SK-N-SH (cell line): Measurements from ENCODE around the gene SEPSECS. TPM values are rescaled to one million over a fixed set of nuclear protein-coding genes. Genes with fewer than 3 reads are reported as not detected.

Experiments
- CTCF ChIA-PET: fragments of 300-600, 350-600 bp; formaldehyde crosslinking; extraction: SDS; loops from one replicate; lab custom pipeline; 2021; lab: Yijun Ruan, JAX
- POLR2A ChIA-PET: fragments of 350-600 bp; sonication (Branson Sonifier 250); formaldehyde crosslinking; extraction: SDS; loops from one replicate; lab custom pipeline; 2020; ENCODE audit warnings: antibody characterized with exemption, inconsistent platforms; lab: Yijun Ruan, JAX
- DNase-seq: peaks from one replicate; pipeline ENCODE4 v3.0.0; 2012
- H2AFZ ChIP-seq: fragments of 200-600 bp; sonication (generic); 2 replicates; pipeline ENCODE4 v1.8.1; 2016; ENCODE audit warnings: antibody characterized with exemption, mild to moderate bottlenecking, low read depth
- H3F3A ChIP-seq: fragments of 200-600 bp; sonication (generic); replicated peaks from 2 replicates; pipeline ENCODE3; 2016; ENCODE audit warnings: antibody characterized with exemption, mild to moderate bottlenecking; ENCODE audit not compliant: insufficient read depth
- H3K27ac ChIP-seq, 2 experiments: fragments of 200-500 bp in 1 of 2; fragments of 200-600 bp in 1 of 2; sonication (Bioruptor generic) in 1 of 2; sonication (generic), shearing (Covaris generic) in 1 of 2; 2 replicates each; pipeline versions ENCODE4 v1.5.1 to v1.6.1; 2014 to 2016; ENCODE audit warnings: low read depth in 2 of 2, inconsistent platforms in 1 of 2, low read length in 1 of 2, mild to moderate bottlenecking in 1 of 2, mixed read lengths in 1 of 2
- H3K27me3 ChIP-seq: fragments of 200-600 bp; sonication (generic), shearing (Covaris generic); 2 replicates; pipeline ENCODE4 v1.6.1; 2016; ENCODE audit warnings: mixed run types; ENCODE audit not compliant: insufficient read depth
- H3K36me3 ChIP-seq, 2 experiments: fragments of 200-500 bp in 1 of 2; fragments of 200-600 bp in 1 of 2; sonication (Bioruptor generic) in 1 of 2; sonication (generic) in 1 of 2; replicated peaks in 1 of 2; 2 replicates each; pipeline versions ENCODE3 to v1.5.1; 2014 to 2016; ENCODE audit warnings: low read length in 1 of 2, mild to moderate bottlenecking in 1 of 2; ENCODE audit not compliant: insufficient read depth in 2 of 2, control insufficient read depth in 1 of 2
- H3K4me1 ChIP-seq, 2 experiments: fragments of 200-500 bp in 1 of 2; fragments of 200-600 bp in 1 of 2; sonication (Bioruptor generic) in 1 of 2; sonication (generic), shearing (Covaris generic) in 1 of 2; 2 replicates each; pipeline versions ENCODE4 v1.5.1 to v1.6.1; 2014 to 2016; ENCODE audit warnings: low read depth in 1 of 2, low read length in 1 of 2, mixed run types in 1 of 2; ENCODE audit not compliant: insufficient read depth in 2 of 2, control insufficient read depth in 1 of 2
- H3K4me2 ChIP-seq: fragments of 200-600 bp; sonication (generic), shearing (Covaris generic); 2 replicates; pipeline ENCODE4 v1.6.1; 2017; ENCODE audit warnings: mixed run types
- H3K4me3 ChIP-seq, 2 experiments: fragments of 200-500 bp in 1 of 2; fragments of 200-600 bp in 1 of 2; sonication (Bioruptor generic) in 1 of 2; sonication (generic), shearing (Covaris generic) in 1 of 2; 2 replicates each; pipeline versions ENCODE4 v1.5.1 to v1.8.1; 2014 to 2016; ENCODE audit warnings: low read depth in 2 of 2, inconsistent platforms in 1 of 2, low read length in 1 of 2, mild to moderate bottlenecking in 1 of 2, mixed read lengths in 1 of 2, moderate library complexity in 1 of 2
- H3K79me2 ChIP-seq: fragments of 200-600 bp; sonication (generic); 2 replicates; pipeline ENCODE4 v1.8.1; 2017; ENCODE audit warnings: mild to moderate bottlenecking; ENCODE audit not compliant: insufficient read depth
- H3K9ac ChIP-seq: fragments of 200-600 bp; sonication (generic); 2 replicates; pipeline ENCODE4 v1.6.1; 2017; ENCODE audit warnings: mixed run types
- H3K9me2 ChIP-seq: fragments of 200-600 bp; sonication (generic); 2 replicates; pipeline ENCODE4 v1.6.1; 2017; ENCODE audit warnings: mixed run types
- H3K9me3 ChIP-seq: fragments of 200-600 bp; sonication (generic); 2 replicates; pipeline ENCODE4 v1.6.1; 2017; ENCODE audit warnings: mixed run types, mild to moderate bottlenecking, moderate library complexity
- H4K20me1 ChIP-seq: fragments of 200-600 bp; sonication (generic); 2 replicates; pipeline ENCODE4 v1.6.1; 2017; ENCODE audit warnings: mild to moderate bottlenecking, mixed run types; ENCODE audit not compliant: insufficient read depth
- CHD2 ChIP-seq: fragments of 150-350 bp; IDR thresholded peaks from 2 replicates; pipeline ENCODE4 v1.6.1; 2018; ENCODE audit warnings: low read length; ENCODE audit not compliant: partially characterized antibody
- ELF1 ChIP-seq: IDR thresholded peaks from 2 replicates; pipeline ENCODE4 v1.4.0; 2012
- FOSL2 ChIP-seq: IDR thresholded peaks from 2 replicates; pipeline ENCODE4 v1.4.0; 2012; ENCODE audit warnings: low read depth, mild to moderate bottlenecking, moderate library complexity, borderline replicate concordance
- FOXJ3 ChIP-seq: sonication (generic); formaldehyde crosslinking; IDR thresholded peaks from 2 replicates; pipeline ENCODE4 v1.5.1; 2020; ENCODE audit warnings: mild to moderate bottlenecking, missing genetic modification reagents
- GATA2 ChIP-seq: sonication (generic); formaldehyde crosslinking; IDR thresholded peaks from 2 replicates; pipeline ENCODE4 v1.5.0; 2020; ENCODE audit warnings: mild to moderate bottlenecking, missing genetic modification reagents
- JUND ChIP-seq: IDR thresholded peaks from 2 replicates; pipeline ENCODE4 v1.4.0; 2012
- MXI1 ChIP-seq: IDR thresholded peaks from 2 replicates; pipeline ENCODE4 v1.6.1; 2012; ENCODE audit warnings: mild to moderate bottlenecking, low read depth, low read length, improper control_type of control experiment
- NFIC ChIP-seq: IDR thresholded peaks from 2 replicates; pipeline ENCODE4 v1.4.0; 2012; ENCODE audit warnings: borderline replicate concordance
- PBX3 ChIP-seq: IDR thresholded peaks from 2 replicates; pipeline ENCODE4; 2012
- RAD21 ChIP-seq: IDR thresholded peaks from 2 replicates; pipeline ENCODE4 v1.6.1; 2012; ENCODE audit warnings: mild to moderate bottlenecking, low read length
- RFX5 ChIP-seq: IDR thresholded peaks from 2 replicates; pipeline ENCODE4 v1.6.1; 2012; ENCODE audit warnings: mild to moderate bottlenecking, improper control_type of control experiment, low read length
- SMC3 ChIP-seq: IDR thresholded peaks from 2 replicates; pipeline ENCODE4 v1.6.1; 2012; ENCODE audit warnings: low read depth, low read length, improper control_type of control experiment
- TAF1 ChIP-seq: IDR thresholded peaks from 2 replicates; pipeline ENCODE4 v1.6.1; 2012; ENCODE audit warnings: low read depth, mild to moderate bottlenecking, low read length, moderate library complexity, borderline replicate concordance
- TEAD4 ChIP-seq: IDR thresholded peaks from 2 replicates; pipeline ENCODE4 v1.4.0; 2012; ENCODE audit warnings: mild to moderate bottlenecking, borderline replicate concordance; ENCODE audit not compliant: insufficient read depth
- USF1 ChIP-seq: IDR thresholded peaks from 2 replicates; pipeline ENCODE4 v1.4.0; 2012; ENCODE audit warnings: low read depth, borderline replicate concordance
- USF2 ChIP-seq: fragments of 150-350 bp; IDR thresholded peaks from 2 replicates; pipeline ENCODE4 v1.6.1; 2017; ENCODE audit warnings: antibody characterized with exemption, low read length, low read depth, borderline replicate concordance
- YY1 ChIP-seq: IDR thresholded peaks from 2 replicates; pipeline ENCODE4 v1.4.0; 2012; ENCODE audit warnings: low read depth, mild to moderate bottlenecking
- WGBS: methylation state at CpG from one replicate; pipeline ENCODE4 v1.1.6; 2017; ENCODE audit warnings: low lambda C conversion rate; 5-methylcytosine and 5-hydroxymethylcytosine counted together
- polyA plus RNA-seq, 3 experiments: library from polyadenylated mRNA; depleted of rRNA; stranded (reverse); fragments of >200 nt; gene quantifications; 2 replicates each; pipeline ENCODE4 v1.2.3, GENCODE V29; 2012

SEPSECS gene
- polyA plus RNA-seq, 1 of the 3 experiments (the other 2 are of a cell fraction): 2.0 TPM

- TF ChIP-seq TEAD4: no peak
- no peak for TF ChIP-seq JUND
- TF ChIP-seq CHD2: no peak
- no peak for TF ChIP-seq PBX3
- TF ChIP-seq MXI1: no peak
- TF ChIP-seq SMC3: no peak
- TF ChIP-seq FOSL2: no peak
- no peak for TF ChIP-seq NFIC
Observed at GRCh38 chr4:25092139-25092538, 68.1 kb downstream of the SEPSECS start (continued).

GRCh38 chr4:25090516-25090915, 69.7 kb downstream of the SEPSECS start:
- POLR2A ChIA-PET: no interaction called here
- CTCF ChIA-PET: interaction anchor here (1.1 kb wide), 1 partner anchor 9 kb away, joined by 3 read pairs; no protein-coding TSS in a partner anchor
- 51% methylated on average over 2 of the region's 2 CpGs for WGBS
- DNase-seq: no peak
- no peaks in the 10 kb centered on the region for H4K20me1 ChIP-seq
- H3K9me3 ChIP-seq: no peaks in the 10 kb centered on the region
- no peak overlapping the region for H3K9ac ChIP-seq
- H3K9me2 ChIP-seq: no peaks in the 10 kb centered on the region
- H3K27me3 ChIP-seq: peaks cover 40% of the 10 kb centered on the region
- no peaks in the 10 kb centered on the region for H3F3A ChIP-seq
- H3K36me3 ChIP-seq: no peaks in the 10 kb centered on the region
- H3K27ac ChIP-seq: no peak overlapping the region
- H3K4me1 ChIP-seq: peaks cover 6 to 7% of the 10 kb centered on the region in 2 experiments; a peak in 2 of 4 replicates
- no peaks in the 10 kb centered on the region for H3K79me2 ChIP-seq
- H3K4me3 ChIP-seq: no peak overlapping the region
- H2AFZ ChIP-seq: no peak overlapping the region
- no peak overlapping the region for H3K4me2 ChIP-seq
- TF ChIP-seq TEAD4 (no peak), ELF1 (no peak), YY1 (no peak), USF2 (no peak), GATA2 (CRISPR knock-in tag) (no peak), USF1 (no peak), FOXJ3 (no peak), TAF1 (no peak), PBX3 (no peak), RFX5 (no peak), RAD21 (no peak), NFIC (no peak)
